SH-SY5Y (cell line): ENCODE results near the gene SLC7A6OS.

ENCODE experiments used
- GATA2 ChIP-seq: IDR thresholded peaks from 2 replicates; pipeline ENCODE4 v1.6.1; 2011; ENCODE audit warnings: mild to moderate bottlenecking, low read depth, low read length
- GATA3 ChIP-seq: IDR thresholded peaks from 2 replicates; pipeline ENCODE4 v1.6.1; 2011; ENCODE audit warnings: low read depth, mild to moderate bottlenecking, low read length, moderate library complexity

- TF ChIP-seq GATA2 (no peak), GATA3 (no peak)
Observed at GRCh38 chr16:68342620-68343019, 31.9 kb upstream of the SLC7A6OS start.
